Sigmoid colon (tissue), 7 donors: Measurements from ENCODE around the gene ANKRD33. TPM values are rescaled to one million over a fixed set of nuclear protein-coding genes. Genes with fewer than 3 reads are reported as not detected.

Experiments used
- DNase-seq: peaks from one replicate; pipeline ENCODE4 v3.0.0-alpha.2; 2019
- H3K27ac ChIP-seq, 4 donors: fragments of 200-600 bp; sonication (generic); one replicate each; pipeline ENCODE4 v1.5.1; 2016 to 2019; ENCODE audit warnings: mild to moderate bottlenecking in 1 of 4
- H3K27me3 ChIP-seq, 3 donors: fragments of 200-600 bp; sonication (generic); one replicate each; pipeline ENCODE4 v1.5.1; 2019; ENCODE audit warnings: mild to moderate bottlenecking in 1 of 3
- H3K36me3 ChIP-seq, 4 donors: fragments of 200-600 bp; sonication (generic); one replicate each; pipeline ENCODE4 v1.5.1; 2016 to 2019
- H3K4me1 ChIP-seq, 4 donors: fragments of 200-600 bp; sonication (generic); one replicate each; pipeline ENCODE4 v1.5.1; 2017 to 2019
- H3K4me3 ChIP-seq, 4 donors: fragments of 200-600 bp; sonication (generic); one replicate each; pipeline ENCODE4 v1.5.1; 2017 to 2019; ENCODE audit warnings: mild to moderate bottlenecking in 2 of 4, moderate library complexity in 1 of 4
- H3K9me3 ChIP-seq, 4 donors: fragments of 200-600 bp in 3 of 4; sonication (generic) in 3 of 4; one replicate each; pipeline versions ENCODE4 v1.5.1 to v1.6.1; 2013 to 2019
- CTCF ChIP-seq, 4 experiments: fragments of 450-650 bp in 3 of 4; fragments of 200-600 bp in 1 of 4; IDR thresholded peaks; one replicate each; pipeline ENCODE4 v1.5.1; 2016 to 2019; ENCODE audit warnings: antibody characterized with exemption in 4 of 4, mild to moderate bottlenecking in 3 of 4, moderate library complexity in 2 of 4
- EP300 ChIP-seq, 4 donors: sonication (generic); formaldehyde crosslinking; IDR thresholded peaks; one replicate each; pipeline ENCODE4 v1.6.1; 2017; ENCODE audit warnings: antibody characterized with exemption in 4 of 4
- POLR2A ChIP-seq, 2 donors: fragments of 450-650 bp; IDR thresholded peaks; one replicate each; pipeline ENCODE4 v1.6.1; 2016; ENCODE audit warnings: antibody characterized with exemption in 2 of 2, mild to moderate bottlenecking in 2 of 2, moderate library complexity in 2 of 2
- POLR2AphosphoS5 ChIP-seq, 4 donors: sonication (generic); formaldehyde crosslinking; IDR thresholded peaks; one replicate each; pipeline ENCODE4 v1.6.1; 2017; ENCODE audit warnings: antibody characterized with exemption in 4 of 4
- WGBS, 2 donors: extraction: QIAGEN DNeasy Blood & Tissue Kit; methylation state at CpG; one replicate each; pipeline ENCODE4 v1.1.7; 2013; 5-methylcytosine and 5-hydroxymethylcytosine counted together
- intact Hi-C: fragments of 100-400 bp; cut with DNase I; formaldehyde crosslinking; loops from one replicate; pipeline ENCODE4 v1.15.1; 2023
- polyA plus RNA-seq, 3 donors: library from polyadenylated mRNA; stranded (reverse); fragments of 200-250 nt; gene quantifications; one replicate each; pipeline ENCODE4 v1.2.3, GENCODE V29; 2013
- total RNA-seq, 4 donors: library from RNA; depleted of rRNA; stranded (reverse); fragments of >200 nt; gene quantifications; one replicate each; pipeline ENCODE4 v1.1.0, GENCODE V29; 2016
- donor health status: healthy with polysubstance abuse.
- donor health status: Bipolar disorder and iron deficiency.
- donor health status: healthy.

The ANKRD33 gene
- not detected for total RNA-seq
- under 1 TPM in 1 of 3 donors, not detected in 2; 0.16 TPM for polyA plus RNA-seq

GRCh38 chr12:51887476-51888315, at the start of gene ANKRD33:
Gene ANKRD33 (plus strand): TSS chr12:51888103. CDS start chr12:51888187, 84 bp downstream.
- Histone ChIP-seq H3K36me3 (no peaks in the 10 kb centered on the region), H3K9me3 (no peaks in the 10 kb centered on the region), H3K4me1 (peaks cover 0 to 5% (median 0%) of the 10 kb centered on the region in 4 donors), H3K27ac (no peak within 1 kb of the TSS), H3K27me3 (peaks cover 0 to 18% (median 15%) of the 10 kb centered on the region in 3 donors), H3K4me3 (no peak within 1 kb of the TSS)
- TF ChIP-seq POLR2AphosphoS5 (IDR thresholded peaks at IDR 0.05) (peak in 1 of 4 donors; percentile 28), EP300 (IDR thresholded peaks at IDR 0.05) (no peak)
- 44 to 57% methylated on average over 41 of the region's 41 CpGs for WGBS, 2 donors
- DNase-seq, result peak; percentile 74
- intact Hi-C loops, result no loop called here

GRCh38 chr12:51838762-51839161, 49.1 kb upstream of the ANKRD33 start:
- Histone ChIP-seq H3K9me3 (no peaks in the 10 kb centered on the region), H3K36me3 (no peaks in the 10 kb centered on the region), H3K4me1 (no peaks in the 10 kb centered on the region), H3K27me3 (peaks cover 0 to 48% (median 26%) of the 10 kb centered on the region in 3 donors), H3K27ac (no peak overlapping the region), H3K4me3 (no peak overlapping the region)
- 53 to 75% methylated on average over 4 of the region's 4 CpGs for WGBS, 2 donors
- TF ChIP-seq POLR2AphosphoS5 (IDR thresholded peaks at IDR 0.05) (no peak), POLR2A (IDR thresholded peaks at IDR 0.05) (no peak), EP300 (IDR thresholded peaks at IDR 0.05) (no peak)
- no peak for DNase-seq
- intact Hi-C loops, result no loop called here

GRCh38 chr12:51839310-51839947, 48.5 kb upstream of the ANKRD33 start:
- intact Hi-C loops, result no loop called here
- no peak for TF ChIP-seq EP300 (IDR thresholded peaks at IDR 0.05)
- TF ChIP-seq POLR2AphosphoS5 (IDR thresholded peaks at IDR 0.05), result no peak
- TF ChIP-seq CTCF (IDR thresholded peaks at IDR 0.05), result no peak
- TF ChIP-seq POLR2A (IDR thresholded peaks at IDR 0.05), result no peak
- 72 to 81% methylated on average over 5 of the region's 5 CpGs for WGBS, 2 donors
- no peak for DNase-seq
- no peaks in the 10 kb centered on the region for H3K36me3 ChIP-seq
- H3K4me3 ChIP-seq, result no peak overlapping the region
- H3K9me3 ChIP-seq, result no peaks in the 10 kb centered on the region
- no peak overlapping the region for H3K27ac ChIP-seq
- peaks cover 0 to 53% (median 32%) of the 10 kb centered on the region in 3 donors for H3K27me3 ChIP-seq
- no peaks in the 10 kb centered on the region for H3K4me1 ChIP-seq

- Histone ChIP-seq H3K4me1 (peaks cover 0 to under 1% (median 0%) of the 10 kb centered on the region in 4 donors), H3K27ac (no peak overlapping the region), H3K27me3 (peaks cover 10 to 59% (median 47%) of the 10 kb centered on the region in 3 donors), H3K9me3 (no peaks in the 10 kb centered on the region), H3K36me3 (no peaks in the 10 kb centered on the region), H3K4me3 (no peak overlapping the region)
- TF ChIP-seq EP300 (IDR thresholded peaks at IDR 0.05) (no peak), CTCF (IDR thresholded peaks at IDR 0.05) (no peak), POLR2AphosphoS5 (IDR thresholded peaks at IDR 0.05) (no peak)
- no peak for DNase-seq
- 82 to 84% methylated on average over 6 of the region's 6 CpGs for WGBS, 2 donors
- intact Hi-C loops, result no loop called here
Measured at GRCh38 chr12:51840966-51841365, 46.9 kb upstream of the ANKRD33 start.

GRCh38 chr12:51841727-51842126, 46.2 kb upstream of the ANKRD33 start:
- TF ChIP-seq CTCF (IDR thresholded peaks at IDR 0.05), result no peak
- no peak for TF ChIP-seq POLR2AphosphoS5 (IDR thresholded peaks at IDR 0.05)
- no peaks in the 10 kb centered on the region for H3K36me3 ChIP-seq
- H3K27ac ChIP-seq, result no peak overlapping the region
- no peaks in the 10 kb centered on the region for H3K9me3 ChIP-seq
- DNase-seq, result no peak
- intact Hi-C loops, result no loop called here
- peaks cover 2 to 8% (median 7%) of the 10 kb centered on the region in 4 donors for H3K4me1 ChIP-seq
- peaks cover 16 to 67% (median 53%) of the 10 kb centered on the region in 3 donors for H3K27me3 ChIP-seq
- no peak overlapping the region for H3K4me3 ChIP-seq
- WGBS, 2 donors, result 61 to 63% methylated on average over 6 of the region's 6 CpGs
